Prostate gland (tissue), 2 donors: Measurements from ENCODE around the gene TMEM185B. TPM values are rescaled to one million over a fixed set of nuclear protein-coding genes. Genes with fewer than 3 reads are reported as not detected.

ENCODE experiments used
- DNase-seq: peaks from one replicate; pipeline ENCODE4 v3.0.0-alpha.2; 2019; ENCODE audit warnings: low spot score
- H3K27ac ChIP-seq, 2 donors: fragments of 200-600 bp; sonication (generic); 2 replicates each; pipeline ENCODE4 v1.5.1; 2017 to 2019
- H3K27me3 ChIP-seq: fragments of 200-600 bp; sonication (generic); replicated peaks from 2 replicates; pipeline ENCODE4 v1.5.1; 2019; ENCODE audit not compliant: insufficient read depth
- H3K36me3 ChIP-seq, 2 donors: fragments of 200-600 bp; sonication (generic); 1 replicate in 1 of 2; 2 replicates in 1 of 2; pipeline versions ENCODE4 v1.5.1 to v1.8.1; 2017 to 2019
- H3K4me1 ChIP-seq: fragments of 200-600 bp; sonication (generic); replicated peaks from 2 replicates; pipeline ENCODE4 v1.5.1; 2019
- H3K4me3 ChIP-seq, 2 donors: fragments of 200-600 bp; sonication (generic); 2 replicates each; pipeline ENCODE4 v1.5.1; 2017 to 2019
- H3K9me3 ChIP-seq: fragments of 200-600 bp; sonication (generic); 2 replicates; pipeline ENCODE4 v1.5.1; 2017
- POLR2A ChIP-seq: fragments of 450-650 bp; IDR thresholded peaks from one replicate; pipeline ENCODE4 v1.6.1; 2016; ENCODE audit warnings: antibody characterized with exemption, mild to moderate bottlenecking
- POLR2AphosphoS5 ChIP-seq: sonication (generic); formaldehyde crosslinking; IDR thresholded peaks from one replicate; pipeline ENCODE4 v1.6.1; 2017; ENCODE audit warnings: antibody characterized with exemption
- WGBS: methylation state at CpG from one replicate; pipeline ENCODE4 v1.1.5; 2018; 5-methylcytosine and 5-hydroxymethylcytosine counted together
- intact Hi-C: fragments of 100-400 bp; cut with DNase I; formaldehyde crosslinking; loops from one replicate; pipeline ENCODE4 v1.14.2; 2022
- total RNA-seq, 2 donors: library from RNA; depleted of rRNA; stranded (reverse); fragments of >200 nt; gene quantifications; one replicate each; pipeline ENCODE4 v1.1.0, GENCODE V29; 2016
- TF ChIP-seq, protein P1 (sequence below), 4 experiments: fragments of 200-600 bp in 2 of 4; fragments of 450-650 bp in 2 of 4; sonication (generic) in 2 of 4; IDR thresholded peaks; 1 replicate in 3 of 4; 2 replicates in 1 of 4; pipeline ENCODE4 v1.5.1; 2016 to 2019; ENCODE audit warnings: antibody characterized with exemption in 4 of 4, mild to moderate bottlenecking in 2 of 4, moderate library complexity in 2 of 4

The TMEM185B gene
- total RNA-seq, 2 donors from 2014 or later: 53.7 to 72.3 TPM

DNA sequence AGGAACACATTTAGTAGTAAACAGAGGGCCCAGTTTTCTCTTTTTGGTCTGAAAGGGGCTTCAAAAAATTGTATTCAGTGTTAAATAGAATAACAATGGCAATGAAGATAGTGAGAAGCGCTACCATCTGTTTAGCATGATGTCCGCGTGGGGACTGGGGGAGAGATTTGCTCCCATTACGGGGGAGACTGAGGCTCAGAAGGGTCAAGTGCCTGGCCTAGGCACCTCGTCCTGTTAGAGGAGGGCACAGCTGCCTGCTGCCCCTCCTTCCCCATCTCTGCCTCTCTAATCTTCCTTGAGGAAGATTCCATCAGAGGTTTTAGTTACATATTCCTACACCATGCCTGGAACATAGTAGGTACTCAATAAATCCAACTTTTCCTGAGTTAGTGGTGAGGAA lies 10.1 kb upstream of the TMEM185B start:
- TF ChIP-seq, protein P1, sequence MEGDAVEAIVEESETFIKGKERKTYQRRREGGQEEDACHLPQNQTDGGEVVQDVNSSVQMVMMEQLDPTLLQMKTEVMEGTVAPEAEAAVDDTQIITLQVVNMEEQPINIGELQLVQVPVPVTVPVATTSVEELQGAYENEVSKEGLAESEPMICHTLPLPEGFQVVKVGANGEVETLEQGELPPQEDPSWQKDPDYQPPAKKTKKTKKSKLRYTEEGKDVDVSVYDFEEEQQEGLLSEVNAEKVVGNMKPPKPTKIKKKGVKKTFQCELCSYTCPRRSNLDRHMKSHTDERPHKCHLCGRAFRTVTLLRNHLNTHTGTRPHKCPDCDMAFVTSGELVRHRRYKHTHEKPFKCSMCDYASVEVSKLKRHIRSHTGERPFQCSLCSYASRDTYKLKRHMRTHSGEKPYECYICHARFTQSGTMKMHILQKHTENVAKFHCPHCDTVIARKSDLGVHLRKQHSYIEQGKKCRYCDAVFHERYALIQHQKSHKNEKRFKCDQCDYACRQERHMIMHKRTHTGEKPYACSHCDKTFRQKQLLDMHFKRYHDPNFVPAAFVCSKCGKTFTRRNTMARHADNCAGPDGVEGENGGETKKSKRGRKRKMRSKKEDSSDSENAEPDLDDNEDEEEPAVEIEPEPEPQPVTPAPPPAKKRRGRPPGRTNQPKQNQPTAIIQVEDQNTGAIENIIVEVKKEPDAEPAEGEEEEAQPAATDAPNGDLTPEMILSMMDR (IDR thresholded peaks at IDR 0.05): no peak
- TF ChIP-seq POLR2A (no peak), POLR2AphosphoS5 (no peak)
- Histone ChIP-seq H3K36me3 (no peaks in the 10 kb centered on the region), H3K27ac (no peak overlapping the region), H3K27me3 (no peaks in the 10 kb centered on the region), H3K4me1 (no peaks in the 10 kb centered on the region), H3K9me3 (no peaks in the 10 kb centered on the region), H3K4me3 (no peak overlapping the region)
- intact Hi-C loops: no loop called here
- no peak for DNase-seq
- WGBS: 98% methylated on average over 5 of the region's 5 CpGs

DNA sequence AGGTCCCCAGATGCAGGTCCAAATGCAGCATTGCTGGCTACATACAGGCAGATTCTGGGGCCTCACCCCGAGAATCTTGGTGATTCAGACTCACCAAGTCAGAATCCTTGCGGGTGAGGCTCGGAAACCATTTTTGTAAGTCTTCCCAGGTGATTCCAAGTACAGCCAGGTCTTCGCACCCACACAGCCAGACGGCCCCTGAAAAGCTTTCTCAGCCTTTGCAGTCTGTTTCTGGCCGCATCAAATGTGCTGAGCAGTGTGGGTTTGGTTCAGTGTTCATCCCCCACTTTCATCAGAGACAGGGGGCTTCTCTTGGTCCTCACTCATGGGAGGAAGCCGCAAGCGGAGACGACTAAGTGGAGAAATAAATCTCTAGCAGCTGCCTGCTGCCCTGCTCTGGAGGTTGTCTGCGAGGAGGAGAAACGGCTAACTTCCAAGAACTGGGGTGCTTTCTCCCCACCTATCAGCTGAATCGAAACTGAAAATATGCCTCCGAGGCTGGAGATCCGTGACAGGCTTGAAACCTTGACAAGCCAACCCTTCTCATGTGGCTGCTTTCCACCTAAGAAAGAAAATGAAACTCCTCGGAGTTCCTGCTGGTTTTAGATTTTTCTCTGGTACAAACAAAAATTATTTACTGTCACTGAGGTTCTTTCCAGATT lies 8.9 kb upstream of the TMEM185B start:
- intact Hi-C loops: no loop called here
- 10% methylated on average over 15 of the region's 15 CpGs for WGBS
- H3K27me3 ChIP-seq: no peaks in the 10 kb centered on the region
- no peaks in the 10 kb centered on the region for H3K9me3 ChIP-seq
- peak overlapping the region; percentile 24 to 34 for H3K4me3 ChIP-seq
- peak overlapping the region; percentile 72 to 75 for H3K27ac ChIP-seq
- TF ChIP-seq, protein P1 (IDR thresholded peaks at IDR 0.05): no peak
- TF ChIP-seq POLR2A: no peak
- peak; percentile 62 for TF ChIP-seq POLR2AphosphoS5
- H3K4me1 ChIP-seq: no peaks in the 10 kb centered on the region
- H3K36me3 ChIP-seq: no peaks in the 10 kb centered on the region
- DNase-seq: peak; percentile 47

DNA sequence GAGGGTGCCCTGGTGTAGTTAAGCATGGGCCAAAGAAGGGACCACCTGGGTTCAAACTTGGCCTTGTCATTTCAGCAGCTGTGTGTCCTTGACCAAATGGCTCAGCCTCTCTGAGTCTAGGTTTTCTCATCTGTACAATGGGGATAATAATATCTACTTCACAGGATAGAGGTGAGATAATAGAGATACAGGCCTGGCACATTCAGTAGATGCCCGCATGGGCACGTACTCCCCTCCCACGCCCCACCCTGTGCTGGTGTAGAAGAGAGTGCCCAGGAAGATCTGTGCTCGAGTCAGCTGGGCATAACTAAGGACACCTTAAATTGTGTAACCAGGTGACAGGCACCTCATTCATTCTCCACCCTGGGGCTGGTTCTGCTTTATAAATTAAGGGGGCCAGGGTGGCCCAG lies 8.4 kb upstream of the TMEM185B start:
- Histone ChIP-seq H3K36me3 (no peaks in the 10 kb centered on the region), H3K4me3 (peak overlapping the region; percentile 24 to 34), H3K4me1 (no peaks in the 10 kb centered on the region), H3K9me3 (no peaks in the 10 kb centered on the region), H3K27ac (peak overlapping the region; percentile 72 to 75), H3K27me3 (no peaks in the 10 kb centered on the region)
- intact Hi-C loops: no loop called here
- DNase-seq: no peak
- TF ChIP-seq POLR2A (no peak), POLR2AphosphoS5 (no peak)
- TF ChIP-seq, protein P1 (IDR thresholded peaks at IDR 0.05): no peak
- WGBS: 79% methylated on average over 4 of the region's 4 CpGs

DNA sequence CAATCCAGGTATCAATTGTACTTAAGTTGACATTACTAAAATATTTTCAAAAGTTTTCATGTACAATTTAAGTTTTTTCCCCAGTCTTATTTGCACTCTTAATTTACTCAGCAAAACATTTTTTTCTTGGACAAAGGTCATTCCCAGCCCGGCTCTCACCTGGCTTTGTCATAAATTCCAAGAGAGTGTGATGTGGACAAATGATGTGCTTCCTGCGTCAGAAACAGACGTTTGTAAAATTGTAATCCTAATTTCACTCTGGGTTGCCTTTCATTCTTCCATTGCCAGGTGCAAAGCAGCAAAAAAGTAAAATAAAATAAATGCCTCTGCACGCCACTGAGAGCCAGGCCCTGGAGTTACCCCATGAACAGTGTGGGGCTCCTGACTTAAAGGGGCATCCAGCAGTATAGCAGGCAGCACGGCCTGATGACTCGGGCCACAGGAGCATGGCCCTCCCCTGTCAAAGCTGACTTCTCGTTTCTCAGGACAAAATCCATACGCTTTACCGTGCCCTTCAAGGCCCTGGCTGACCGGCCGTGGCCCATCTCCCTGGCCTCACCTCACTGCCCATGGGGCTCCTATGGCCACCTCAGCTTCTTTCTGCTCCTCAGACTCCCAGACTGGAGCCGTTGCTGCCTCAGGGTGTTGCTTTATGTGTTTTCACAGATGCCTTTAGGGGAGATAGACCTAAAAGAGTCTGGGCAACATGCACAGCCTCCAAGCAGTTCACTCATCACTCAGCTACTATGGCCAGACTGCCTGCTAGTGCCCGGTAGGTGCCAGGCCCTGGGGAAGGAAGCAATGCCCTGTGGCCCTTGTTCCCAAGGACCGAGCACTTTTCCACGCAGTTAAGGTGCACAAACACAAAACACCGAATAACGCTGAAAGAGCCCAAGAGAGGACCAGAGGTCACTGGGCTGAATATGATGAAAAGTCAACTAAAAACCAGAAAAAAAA lies 7.6 kb upstream of the TMEM185B start:
- H3K4me1 ChIP-seq: no peaks in the 10 kb centered on the region
- no peaks in the 10 kb centered on the region for H3K9me3 ChIP-seq
- no peak for DNase-seq
- TF ChIP-seq, protein P1 (IDR thresholded peaks at IDR 0.05): no peak
- TF ChIP-seq POLR2A: no peak
- TF ChIP-seq POLR2AphosphoS5: no peak
- H3K27ac ChIP-seq: no peak overlapping the region
- H3K27me3 ChIP-seq: no peaks in the 10 kb centered on the region
- H3K36me3 ChIP-seq: no peaks in the 10 kb centered on the region
- intact Hi-C loops: no loop called here
- no peak overlapping the region for H3K4me3 ChIP-seq
- 85% methylated on average over 17 of the region's 17 CpGs for WGBS
